Aorta (tissue), 5 donors: ENCODE results near the gene ADAMTS16. TPM values are rescaled to one million over a fixed set of nuclear protein-coding genes. Genes with fewer than 3 reads are reported as not detected.
A peak's percentile ranks its signal among the peaks of the same experiment; 100 is the strongest.

Experiments
- ATAC-seq: fragments of 200-7000 bp; cut with Tn5 transposase; one replicate; pipeline ENCODE4 v1.9.1; 2022; ENCODE audit warnings: moderate library complexity; ENCODE audit not compliant: low FRiP score
- DNase-seq, 2 donors: peaks; one replicate each; pipeline ENCODE4 v3.0.0-alpha.2; 2020
- H3K27ac ChIP-seq, 2 donors: one replicate each; pipeline ENCODE4 v1.5.1; 2013; ENCODE audit warnings: low read length in 2 of 2, mild to moderate bottlenecking in 2 of 2, moderate library complexity in 2 of 2, control low read depth in 1 of 2, inconsistent platforms in 1 of 2, low read depth in 1 of 2
- H3K27me3 ChIP-seq, 2 donors: one replicate each; pipeline ENCODE4 v1.6.1; 2013; ENCODE audit warnings: control low read depth in 1 of 2, low read length in 1 of 2, mild to moderate bottlenecking in 1 of 2, moderate library complexity in 1 of 2; ENCODE audit not compliant: insufficient read depth in 2 of 2, control insufficient read depth in 1 of 2
- H3K36me3 ChIP-seq, 2 donors: one replicate each; pipeline ENCODE4 v1.6.1; 2013; ENCODE audit warnings: control low read depth in 1 of 2, low read length in 1 of 2, mild to moderate bottlenecking in 1 of 2; ENCODE audit not compliant: insufficient read depth in 2 of 2, control insufficient read depth in 1 of 2
- H3K4me1 ChIP-seq, 2 donors: one replicate each; pipeline ENCODE4 v1.6.1; 2013; ENCODE audit warnings: low read length in 2 of 2, control low read depth in 1 of 2, mild to moderate bottlenecking in 1 of 2, moderate library complexity in 1 of 2; ENCODE audit not compliant: insufficient read depth in 2 of 2, control insufficient read depth in 1 of 2
- H3K4me3 ChIP-seq, 2 donors: one replicate each; pipeline ENCODE4 v1.5.1; 2013; ENCODE audit warnings: low read length in 2 of 2, control low read depth in 1 of 2, mild to moderate bottlenecking in 1 of 2
- H3K9me3 ChIP-seq: one replicate; pipeline ENCODE4 v1.6.1; 2013; ENCODE audit warnings: mild to moderate bottlenecking, low read length; ENCODE audit not compliant: control insufficient read depth
- WGBS, 2 donors: extraction: QIAGEN DNeasy Blood & Tissue Kit; methylation state at CpG; one replicate each; pipeline ENCODE4 v1.1.7; 2013; 5-methylcytosine and 5-hydroxymethylcytosine counted together
- intact Hi-C, 2 donors: fragments of 100-400 bp; cut with DNase I; formaldehyde crosslinking; loops; one replicate each; pipeline versions ENCODE4 v1.14.2 to v1.15.0; 2022
- polyA plus RNA-seq, 2 donors: library from polyadenylated mRNA; stranded (reverse); fragments of 200-250 nt; gene quantifications; one replicate each; pipeline ENCODE4 v1.2.3, GENCODE V29; 2013
- total RNA-seq, 2 donors: library from RNA; stranded (reverse); fragmentation: NEBNext Ultra II Directional; extraction: Animal tissue kit (Norgen Biotek cat#: 25700); gene quantifications; one replicate each; pipeline ENCODE4 v1.2.1, GENCODE V29; 2021
- donor health status: healthy with polysubstance abuse.
- donor health status: Bipolar disorder and iron deficiency.
- donor health status: DM: no; HTN: no; CAD: no.
- donor health status: DM: no; HTN: no; CAD: no.
- donor health status: DM: yes; HTN: yes; CAD: no.

The ADAMTS16 gene
- total and polyA plus RNA-seq, 4 donors = 0.10 to 0.81 TPM; not detected in 2

DNA sequence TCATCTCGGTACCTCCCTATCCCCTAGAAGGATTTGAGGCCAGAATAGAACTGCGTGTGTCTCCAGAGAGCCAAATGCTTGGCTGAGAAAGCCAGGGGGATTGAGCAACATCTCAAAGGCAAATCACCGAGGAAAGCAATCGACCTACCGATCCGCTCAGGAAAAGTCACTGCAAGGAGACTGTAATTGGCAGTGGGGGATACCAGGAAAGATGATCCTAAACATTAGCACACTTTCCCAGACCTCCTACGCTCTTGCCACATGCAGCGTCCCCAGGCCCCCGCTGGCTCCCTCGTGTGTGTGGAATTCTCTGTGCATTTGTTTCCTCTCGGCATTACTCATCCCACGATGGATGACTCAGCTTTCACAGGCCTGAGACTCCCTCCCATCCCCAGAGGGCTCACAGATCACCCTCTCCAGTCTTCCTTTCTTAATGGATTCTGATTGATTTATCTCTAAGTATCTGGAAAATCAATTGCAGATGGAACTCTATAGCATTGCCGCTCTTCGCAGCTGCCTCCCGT is 200.1 kb downstream of the ADAMTS16 start:
- 27 to 36% methylated on average over 15 of the region's 15 CpGs for WGBS, 2 donors
- peak; percentile 72 to 91 for DNase-seq

DNA sequence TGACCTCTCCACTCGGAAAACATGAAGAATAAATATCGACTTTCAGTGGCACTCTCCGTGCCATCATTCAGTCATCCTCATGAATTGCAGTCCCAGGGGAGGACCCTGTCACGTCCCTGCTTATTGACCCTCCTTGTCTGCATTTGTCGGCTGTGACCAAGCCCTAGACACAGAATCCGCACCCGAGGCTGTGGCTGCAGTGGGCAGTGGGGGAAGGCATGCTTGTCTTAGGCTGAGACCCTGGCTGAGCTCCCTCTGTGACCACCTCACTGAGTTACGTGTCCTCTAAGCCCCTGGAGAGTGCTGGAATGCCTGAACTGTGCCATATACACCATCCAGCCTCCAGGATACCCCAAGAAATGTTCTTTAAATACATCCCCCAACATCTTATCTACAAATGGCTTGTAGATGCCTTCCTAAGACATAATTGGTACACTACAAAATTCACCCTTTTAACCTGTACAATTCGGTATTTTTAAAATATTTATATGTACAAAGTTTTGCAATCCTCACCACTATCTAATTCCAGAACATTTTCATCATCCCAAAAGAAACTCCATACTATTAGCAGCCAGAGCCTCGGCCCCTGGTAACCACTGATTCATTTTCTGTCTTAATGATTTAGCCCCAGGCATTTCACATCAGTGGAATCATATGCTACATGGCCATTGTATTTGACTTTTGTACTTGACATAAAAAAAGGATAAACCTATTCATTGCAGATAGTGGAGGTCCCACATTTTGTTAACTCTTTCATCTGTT is 201.6 kb downstream of the ADAMTS16 start:
- Histone ChIP-seq H3K27ac (no peak overlapping the region), H3K27me3 (no peaks in the 10 kb centered on the region), H3K4me1 (no peaks in the 10 kb centered on the region), H3K36me3 (no peaks in the 10 kb centered on the region), H3K9me3 (no peaks in the 10 kb centered on the region), H3K4me3 (no peak overlapping the region)
- intact Hi-C loops = no loop called here
- ATAC-seq (no peak), DNase-seq (no peak)
- 89 to 90% methylated on average over 10 of the region's 10 CpGs for WGBS, 2 donors

More for the DNA sequence above, 200.1 kb downstream of the ADAMTS16 start:
- Histone ChIP-seq H3K27ac (no peak overlapping the region), H3K4me1 (no peaks in the 10 kb centered on the region), H3K9me3 (no peaks in the 10 kb centered on the region), H3K4me3 (no peak overlapping the region), H3K27me3 (no peaks in the 10 kb centered on the region), H3K36me3 (no peaks in the 10 kb centered on the region)
- intact Hi-C loops = no loop called here
- peak; percentile 89 for ATAC-seq

GRCh38 chr5:5342784-5343183 is 202.7 kb downstream of the ADAMTS16 start:
- no peak overlapping the region for H3K4me3 ChIP-seq
- ATAC-seq = no peak

DNA sequence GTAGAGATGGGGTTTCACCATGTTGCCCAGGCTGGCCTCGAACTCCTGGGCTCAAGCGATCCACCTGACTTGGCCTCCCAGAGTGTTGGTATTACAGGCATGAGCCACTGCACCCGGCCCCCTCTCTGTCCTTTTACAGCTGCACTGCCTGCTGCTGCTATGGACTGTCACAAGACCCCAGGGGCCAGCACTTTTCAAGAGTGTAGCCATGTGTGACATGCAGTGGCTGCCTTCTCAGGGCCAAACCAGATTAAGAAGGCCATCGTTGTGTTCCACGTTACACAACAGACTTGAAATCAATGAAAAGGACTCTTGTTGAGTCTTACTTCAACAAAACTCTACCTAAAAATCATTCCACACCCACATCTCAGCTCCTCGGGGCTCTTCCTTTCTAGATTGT is 203.4 kb downstream of the ADAMTS16 start:
- WGBS, 2 donors = 85 to 86% methylated on average over 6 of the region's 6 CpGs
- H3K4me3 ChIP-seq = no peak overlapping the region
- H3K27me3 ChIP-seq = no peaks in the 10 kb centered on the region
- H3K4me1 ChIP-seq = no peaks in the 10 kb centered on the region
- H3K9me3 ChIP-seq = no peaks in the 10 kb centered on the region
- no peak overlapping the region for H3K27ac ChIP-seq
- H3K36me3 ChIP-seq = no peaks in the 10 kb centered on the region
- intact Hi-C loops = no loop called here
- no peak for DNase-seq
- ATAC-seq = no peak

More at GRCh38 chr5:5342784-5343183, 202.7 kb downstream of the ADAMTS16 start:
- Histone ChIP-seq H3K27ac (no peak overlapping the region), H3K4me1 (no peaks in the 10 kb centered on the region), H3K9me3 (no peaks in the 10 kb centered on the region), H3K27me3 (no peaks in the 10 kb centered on the region), H3K36me3 (no peaks in the 10 kb centered on the region)
- intact Hi-C loops = no loop called here
- DNase-seq = no peak

DNA sequence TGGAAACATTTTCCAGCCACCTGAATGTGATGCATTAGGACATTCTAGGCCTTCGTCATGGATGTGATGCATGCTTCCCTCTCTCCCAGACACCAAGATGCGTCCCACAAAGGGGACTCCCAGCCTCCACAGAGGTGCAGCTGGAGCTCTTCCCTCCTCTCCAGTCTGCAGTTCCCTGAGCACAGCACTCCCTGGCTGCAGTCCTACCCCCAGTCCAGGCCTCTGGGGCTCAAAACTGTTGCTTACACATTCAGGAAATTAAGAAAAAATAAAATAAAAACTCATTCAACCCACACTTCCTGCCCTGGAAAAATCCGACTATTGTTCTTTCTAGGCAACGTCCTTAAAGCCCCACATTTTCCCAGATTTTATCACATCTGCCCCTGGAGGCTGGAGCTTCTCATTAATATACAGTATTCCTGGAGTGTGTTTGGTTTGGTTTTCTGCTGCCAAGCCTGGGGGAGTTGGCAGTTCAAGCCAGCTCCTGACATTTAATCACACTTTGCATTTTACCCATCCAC is 204.0 kb downstream of the ADAMTS16 start:
- ATAC-seq (no peak), DNase-seq (no peak)
- Histone ChIP-seq H3K36me3 (no peaks in the 10 kb centered on the region), H3K4me3 (no peak overlapping the region), H3K9me3 (no peaks in the 10 kb centered on the region), H3K27me3 (no peaks in the 10 kb centered on the region), H3K4me1 (no peaks in the 10 kb centered on the region), H3K27ac (no peak overlapping the region)
- intact Hi-C loops = no loop called here
- WGBS, 2 donors = 54% methylated on average over 4 of the region's 4 CpGs

DNA sequence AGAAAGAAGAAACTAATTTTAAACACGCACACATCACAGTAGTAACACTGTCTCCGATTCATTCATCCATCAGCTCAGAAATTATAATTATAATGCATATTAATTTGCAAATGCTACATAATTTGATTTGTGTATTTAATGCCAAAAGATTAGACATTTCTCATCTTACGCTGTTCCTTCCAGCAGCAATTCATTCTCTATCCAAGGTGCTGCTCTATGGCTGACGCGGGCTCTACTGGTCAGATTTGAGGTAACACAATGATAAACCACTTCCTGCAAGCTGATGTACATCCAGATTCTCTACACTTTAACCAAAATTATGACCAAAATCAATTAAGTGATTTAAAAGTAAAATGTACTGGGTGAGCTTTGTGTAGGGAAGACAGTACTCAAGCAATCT is 204.5 kb downstream of the ADAMTS16 start:
- Histone ChIP-seq H3K9me3 (no peaks in the 10 kb centered on the region), H3K4me1 (no peaks in the 10 kb centered on the region), H3K27ac (no peak overlapping the region), H3K36me3 (no peaks in the 10 kb centered on the region), H3K4me3 (no peak overlapping the region), H3K27me3 (no peaks in the 10 kb centered on the region)
- DNase-seq (no peak), ATAC-seq (no peak)
- intact Hi-C loops = no loop called here
- 61 to 66% methylated on average over 5 of the region's 5 CpGs for WGBS, 2 donors

GRCh38 chr5:5347442-5347841 is 207.3 kb downstream of the ADAMTS16 start:
- no peak overlapping the region for H3K4me3 ChIP-seq
- no peak for DNase-seq
- WGBS, 2 donors = 94% methylated on average over 7 of the region's 7 CpGs
- no peaks in the 10 kb centered on the region for H3K4me1 ChIP-seq
- H3K9me3 ChIP-seq = no peaks in the 10 kb centered on the region
- no peak for ATAC-seq
- no peak overlapping the region for H3K27ac ChIP-seq
- no peaks in the 10 kb centered on the region for H3K36me3 ChIP-seq
- no peaks in the 10 kb centered on the region for H3K27me3 ChIP-seq
- intact Hi-C loops = no loop called here

DNA sequence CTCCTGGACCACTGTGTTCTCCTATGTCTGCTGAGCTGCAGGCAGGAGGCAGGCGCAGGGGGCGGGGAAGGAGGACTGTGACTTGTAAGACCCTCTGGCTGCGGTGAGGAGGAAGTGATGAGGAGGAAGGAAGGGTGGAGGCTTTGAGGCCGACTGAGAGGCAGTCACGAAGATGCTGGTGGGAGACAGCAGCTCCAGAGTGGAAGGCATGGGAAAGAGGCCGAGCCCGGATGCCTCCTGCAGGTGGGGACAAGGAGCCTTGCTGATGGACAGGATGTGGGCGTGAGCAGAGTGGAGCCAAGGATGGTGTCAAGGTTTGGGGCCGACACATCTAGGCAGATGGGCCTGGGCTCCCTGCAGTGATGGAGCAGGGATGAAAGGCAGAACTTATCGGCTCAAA is 208.0 kb downstream of the ADAMTS16 start:
- Histone ChIP-seq H3K27me3 (no peaks in the 10 kb centered on the region), H3K36me3 (no peaks in the 10 kb centered on the region), H3K27ac (no peak overlapping the region), H3K4me3 (no peak overlapping the region), H3K4me1 (no peaks in the 10 kb centered on the region), H3K9me3 (no peaks in the 10 kb centered on the region)
- intact Hi-C loops = no loop called here
- DNase-seq (no peak), ATAC-seq (no peak)
- WGBS, 2 donors = 73 to 75% methylated on average over 10 of the region's 10 CpGs

- no peak overlapping the region for H3K4me3 ChIP-seq
- ATAC-seq = no peak
- no peaks in the 10 kb centered on the region for H3K27me3 ChIP-seq
- no peaks in the 10 kb centered on the region for H3K9me3 ChIP-seq
- no peak overlapping the region for H3K27ac ChIP-seq
- H3K36me3 ChIP-seq = no peaks in the 10 kb centered on the region
- no peaks in the 10 kb centered on the region for H3K4me1 ChIP-seq
- intact Hi-C loops = no loop called here
- DNase-seq = no peak
Observed at GRCh38 chr5:5348576-5348975, 208.4 kb downstream of the ADAMTS16 start.
